ENCODE measurements around the gene GDPD3.

The GDPD3 gene

DNA sequence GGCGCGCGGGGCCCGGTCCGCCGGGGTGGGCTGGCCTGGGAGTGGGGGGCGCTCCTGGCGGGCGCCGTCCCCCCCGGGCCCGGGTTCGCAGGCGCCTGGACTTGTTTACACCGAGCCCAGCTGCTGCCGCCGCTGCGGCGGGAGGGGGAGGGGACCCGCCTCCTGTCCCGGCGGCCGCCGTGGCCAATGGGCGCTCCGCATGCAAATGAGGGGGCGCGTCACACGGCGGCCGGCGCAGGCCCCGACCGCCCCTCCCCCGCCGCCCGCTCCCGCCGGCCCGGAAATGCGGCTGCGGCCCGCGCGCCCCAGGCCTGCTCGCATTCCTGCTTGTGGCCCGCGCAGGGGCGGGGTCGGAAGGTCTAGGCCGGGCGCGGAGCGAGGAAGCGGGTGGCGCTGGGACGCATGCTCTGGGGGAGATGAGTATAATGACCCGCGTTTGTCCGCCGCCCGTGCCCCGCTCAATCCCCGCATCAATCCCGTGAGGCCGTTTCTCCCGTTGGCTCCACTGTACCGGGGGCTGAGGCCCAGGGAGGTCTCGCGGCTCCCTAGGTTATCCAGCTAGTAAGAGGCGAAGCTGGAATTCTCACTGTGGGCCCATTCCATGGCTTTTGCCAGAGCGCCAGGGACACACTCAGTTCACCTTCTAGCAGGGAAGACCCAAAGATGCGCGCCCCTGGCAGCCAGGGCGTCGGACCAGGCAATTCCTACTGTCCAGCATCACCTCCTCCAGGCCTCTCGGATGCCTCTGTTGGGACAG is 17.1 kb downstream of the GDPD3 start, which contains the start of gene YPEL3:
YPEL3 (minus strand) TSS at position 109 of the 757 bp plus-strand sequence. CDS start 731 bp downstream, outside the sequence.
- ATAC-seq = peak; percentile 40
- TF ChIP-seq TCF4 (CRISPR knock-in tag; IDR thresholded peaks at IDR 0.05; ENCODE audit: borderline replicate concordance) (no peak), RARB (CRISPR knock-in tag; IDR thresholded peaks at IDR 0.05) (no peak), OSR1 (CRISPR knock-in tag; IDR thresholded peaks at IDR 0.05) (no peak), ZNF8 (CRISPR knock-in tag; IDR thresholded peaks at IDR 0.05) (no peak), GLIS3 (CRISPR knock-in tag; IDR thresholded peaks at IDR 0.05) (no peak), TOX (CRISPR knock-in tag; IDR thresholded peaks at IDR 0.05; ENCODE audit: borderline replicate concordance) (no peak), ISL1 (CRISPR knock-in tag; IDR thresholded peaks at IDR 0.05) (no peak), ZNF565 (CRISPR knock-in tag; conservative IDR thresholded peaks at IDR 0.05; ENCODE audit: low read depth) (no peak), ZNF70 (CRISPR knock-in tag; IDR thresholded peaks at IDR 0.05) (no peak)
- TF ChIP-seq, protein P1, sequence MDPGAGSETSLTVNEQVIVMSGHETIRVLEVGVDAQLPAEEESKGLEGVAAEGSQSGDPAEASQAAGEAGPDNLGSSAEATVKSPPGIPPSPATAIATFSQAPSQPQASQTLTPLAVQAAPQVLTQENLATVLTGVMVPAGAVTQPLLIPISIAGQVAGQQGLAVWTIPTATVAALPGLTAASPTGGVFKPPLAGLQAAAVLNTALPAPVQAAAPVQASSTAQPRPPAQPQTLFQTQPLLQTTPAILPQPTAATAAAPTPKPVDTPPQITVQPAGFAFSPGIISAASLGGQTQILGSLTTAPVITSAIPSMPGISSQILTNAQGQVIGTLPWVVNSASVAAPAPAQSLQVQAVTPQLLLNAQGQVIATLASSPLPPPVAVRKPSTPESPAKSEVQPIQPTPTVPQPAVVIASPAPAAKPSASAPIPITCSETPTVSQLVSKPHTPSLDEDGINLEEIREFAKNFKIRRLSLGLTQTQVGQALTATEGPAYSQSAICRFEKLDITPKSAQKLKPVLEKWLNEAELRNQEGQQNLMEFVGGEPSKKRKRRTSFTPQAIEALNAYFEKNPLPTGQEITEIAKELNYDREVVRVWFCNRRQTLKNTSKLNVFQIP (CRISPR knock-in tag; IDR thresholded peaks at IDR 0.05; ENCODE audit: borderline replicate concordance, low read depth) = no peak
- TF ChIP-seq, protein P2, sequence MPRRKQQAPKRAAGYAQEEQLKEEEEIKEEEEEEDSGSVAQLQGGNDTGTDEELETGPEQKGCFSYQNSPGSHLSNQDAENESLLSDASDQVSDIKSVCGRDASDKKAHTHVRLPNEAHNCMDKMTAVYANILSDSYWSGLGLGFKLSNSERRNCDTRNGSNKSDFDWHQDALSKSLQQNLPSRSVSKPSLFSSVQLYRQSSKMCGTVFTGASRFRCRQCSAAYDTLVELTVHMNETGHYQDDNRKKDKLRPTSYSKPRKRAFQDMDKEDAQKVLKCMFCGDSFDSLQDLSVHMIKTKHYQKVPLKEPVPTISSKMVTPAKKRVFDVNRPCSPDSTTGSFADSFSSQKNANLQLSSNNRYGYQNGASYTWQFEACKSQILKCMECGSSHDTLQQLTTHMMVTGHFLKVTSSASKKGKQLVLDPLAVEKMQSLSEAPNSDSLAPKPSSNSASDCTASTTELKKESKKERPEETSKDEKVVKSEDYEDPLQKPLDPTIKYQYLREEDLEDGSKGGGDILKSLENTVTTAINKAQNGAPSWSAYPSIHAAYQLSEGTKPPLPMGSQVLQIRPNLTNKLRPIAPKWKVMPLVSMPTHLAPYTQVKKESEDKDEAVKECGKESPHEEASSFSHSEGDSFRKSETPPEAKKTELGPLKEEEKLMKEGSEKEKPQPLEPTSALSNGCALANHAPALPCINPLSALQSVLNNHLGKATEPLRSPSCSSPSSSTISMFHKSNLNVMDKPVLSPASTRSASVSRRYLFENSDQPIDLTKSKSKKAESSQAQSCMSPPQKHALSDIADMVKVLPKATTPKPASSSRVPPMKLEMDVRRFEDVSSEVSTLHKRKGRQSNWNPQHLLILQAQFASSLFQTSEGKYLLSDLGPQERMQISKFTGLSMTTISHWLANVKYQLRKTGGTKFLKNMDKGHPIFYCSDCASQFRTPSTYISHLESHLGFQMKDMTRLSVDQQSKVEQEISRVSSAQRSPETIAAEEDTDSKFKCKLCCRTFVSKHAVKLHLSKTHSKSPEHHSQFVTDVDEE (CRISPR knock-in tag; IDR thresholded peaks at IDR 0.05) = no peak
- TF ChIP-seq, protein P3, sequence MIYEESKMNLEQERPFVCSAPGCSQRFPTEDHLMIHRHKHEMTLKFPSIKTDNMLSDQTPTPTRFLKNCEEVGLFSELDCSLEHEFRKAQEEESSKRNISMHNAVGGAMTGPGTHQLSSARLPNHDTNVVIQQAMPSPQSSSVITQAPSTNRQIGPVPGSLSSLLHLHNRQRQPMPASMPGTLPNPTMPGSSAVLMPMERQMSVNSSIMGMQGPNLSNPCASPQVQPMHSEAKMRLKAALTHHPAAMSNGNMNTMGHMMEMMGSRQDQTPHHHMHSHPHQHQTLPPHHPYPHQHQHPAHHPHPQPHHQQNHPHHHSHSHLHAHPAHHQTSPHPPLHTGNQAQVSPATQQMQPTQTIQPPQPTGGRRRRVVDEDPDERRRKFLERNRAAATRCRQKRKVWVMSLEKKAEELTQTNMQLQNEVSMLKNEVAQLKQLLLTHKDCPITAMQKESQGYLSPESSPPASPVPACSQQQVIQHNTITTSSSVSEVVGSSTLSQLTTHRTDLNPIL (CRISPR knock-in tag; IDR thresholded peaks at IDR 0.05; ENCODE audit: low read depth) = no peak
- TF ChIP-seq, protein P4, sequence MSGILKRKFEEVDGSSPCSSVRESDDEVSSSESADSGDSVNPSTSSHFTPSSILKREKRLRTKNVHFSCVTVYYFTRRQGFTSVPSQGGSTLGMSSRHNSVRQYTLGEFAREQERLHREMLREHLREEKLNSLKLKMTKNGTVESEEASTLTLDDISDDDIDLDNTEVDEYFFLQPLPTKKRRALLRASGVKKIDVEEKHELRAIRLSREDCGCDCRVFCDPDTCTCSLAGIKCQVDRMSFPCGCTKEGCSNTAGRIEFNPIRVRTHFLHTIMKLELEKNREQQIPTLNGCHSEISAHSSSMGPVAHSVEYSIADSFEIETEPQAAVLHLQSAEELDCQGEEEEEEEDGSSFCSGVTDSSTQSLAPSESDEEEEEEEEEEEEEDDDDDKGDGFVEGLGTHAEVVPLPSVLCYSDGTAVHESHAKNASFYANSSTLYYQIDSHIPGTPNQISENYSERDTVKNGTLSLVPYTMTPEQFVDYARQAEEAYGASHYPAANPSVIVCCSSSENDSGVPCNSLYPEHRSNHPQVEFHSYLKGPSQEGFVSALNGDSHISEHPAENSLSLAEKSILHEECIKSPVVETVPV (CRISPR knock-in tag; IDR thresholded peaks at IDR 0.05) = no peak

DNA sequence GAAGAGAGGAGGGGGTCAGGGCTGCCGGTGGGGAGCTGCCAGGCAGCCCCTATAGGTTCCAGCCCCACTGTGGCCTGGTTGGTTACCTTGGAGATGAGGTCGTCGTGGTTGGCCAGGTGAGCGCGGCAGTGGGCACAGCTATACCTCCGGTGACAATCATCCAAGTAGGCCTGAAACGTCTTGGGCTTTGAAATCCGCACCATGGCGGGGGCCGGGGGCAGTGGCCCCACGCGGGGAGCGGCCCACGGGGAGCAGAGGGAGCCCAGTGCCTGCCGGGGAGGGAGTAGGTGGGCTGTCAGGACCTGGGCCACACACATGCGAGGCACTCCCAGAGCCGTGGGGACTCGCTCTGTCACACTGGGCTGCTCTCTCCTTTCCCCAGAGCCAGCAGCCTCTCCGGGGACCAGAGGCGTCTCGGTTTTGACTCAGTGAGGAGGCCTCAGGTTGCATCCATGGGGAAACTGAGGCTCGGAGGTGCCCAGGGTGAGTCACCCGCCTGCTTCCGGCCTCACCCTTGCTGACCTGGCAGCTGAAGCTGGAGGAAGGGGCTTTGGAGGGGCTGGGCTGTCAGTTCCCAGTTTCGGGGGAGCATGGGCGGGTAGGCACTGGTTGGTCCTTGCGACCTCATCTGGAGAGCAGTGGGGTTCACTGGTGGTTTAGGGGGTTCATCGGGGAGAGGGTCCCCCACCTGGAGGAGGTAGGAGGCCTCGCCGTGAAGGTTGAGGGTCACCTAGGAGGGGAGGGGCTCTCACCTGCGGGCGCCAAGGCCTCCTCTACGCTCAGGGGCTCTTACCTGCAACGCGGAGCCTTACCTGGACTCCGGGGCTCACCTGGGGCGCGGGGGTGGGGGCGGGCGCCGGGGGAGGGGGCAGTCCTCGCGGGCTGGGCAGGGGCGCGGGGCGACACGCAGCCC is 17.9 kb downstream of the GDPD3 start:
- TF ChIP-seq BACH2 (CRISPR knock-in tag; IDR thresholded peaks at IDR 0.05; ENCODE audit: borderline replicate concordance) = no peak
- TF ChIP-seq SNAI2 (CRISPR knock-in tag; IDR thresholded peaks at IDR 0.05) = no peak
- no peak for TF ChIP-seq OSR1 (CRISPR knock-in tag; IDR thresholded peaks at IDR 0.05)
- TF ChIP-seq, protein P3 (CRISPR knock-in tag; IDR thresholded peaks at IDR 0.05; ENCODE audit: low read depth) = no peak
- TF ChIP-seq ARNTL (CRISPR knock-in tag; IDR thresholded peaks at IDR 0.05; ENCODE audit: borderline replicate concordance, low read depth) = no peak
- TF ChIP-seq, protein P4 (CRISPR knock-in tag; IDR thresholded peaks at IDR 0.05) = no peak
- no peak for TF ChIP-seq GLIS3 (CRISPR knock-in tag; IDR thresholded peaks at IDR 0.05)
- ATAC-seq = no peak

All from SK-N-SH treated with all-trans-retinoic acid at 6 μM for 48 hours (cell line).